GM10248 (cell line): ENCODE data around the gene CALD1.

Experiments
- CTCF ChIA-PET: fragments of 300-600 bp; sonication (Branson Sonifier 250); formaldehyde crosslinking; extraction: SDS; loops from one replicate; lab custom pipeline; 2021; ENCODE audit warnings: antibody characterized with exemption; lab: Yijun Ruan, JAX
- POLR2A ChIA-PET: fragments of 350-650 bp; sonication (Branson Sonifier 250); formaldehyde crosslinking; extraction: SDS; loops from one replicate; lab custom pipeline; 2020; ENCODE audit warnings: antibody characterized with exemption; lab: Yijun Ruan, JAX
- DNase-seq: peaks from one replicate; pipeline ENCODE4 v3.0.0; 2012; ENCODE audit errors: extremely low spot score
- CTCF ChIP-seq: IDR thresholded peaks from 2 replicates; pipeline ENCODE4 v1.5.1; 2012; ENCODE audit warnings: mild to moderate bottlenecking, low read depth; ENCODE audit errors: extremely low read depth, missing control alignments, control extremely low read depth

CALD1 gene

DNA sequence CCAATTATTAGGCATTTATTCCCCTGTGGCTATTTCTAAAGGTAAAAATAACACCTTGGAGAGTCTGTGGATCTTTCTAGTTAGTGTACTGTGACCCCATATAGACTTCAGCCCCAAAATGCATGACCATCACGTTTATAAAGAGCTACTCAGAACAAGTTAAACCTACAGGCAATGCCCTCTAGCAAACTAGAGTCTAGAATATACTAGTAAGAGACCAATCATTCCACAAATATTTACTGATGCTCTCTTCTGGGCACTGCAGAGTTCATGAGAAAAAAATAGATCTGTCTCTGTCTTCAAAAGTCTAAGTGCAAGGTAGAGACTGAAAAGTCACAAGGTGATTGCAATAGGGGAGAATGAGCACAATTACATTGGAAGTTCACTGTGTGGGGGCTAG, 20.5 kb upstream of the CALD1 start:
- POLR2A ChIA-PET = no interaction called here
- CTCF ChIA-PET = interaction anchor here (1.0 to 2.4 kb wide), 4 partner anchors 9 to 33 kb away, joined by 3 to 12 read pairs (median 8); no protein-coding TSS in a partner anchor
- no peak for TF ChIP-seq CTCF
- no peak for DNase-seq

DNA sequence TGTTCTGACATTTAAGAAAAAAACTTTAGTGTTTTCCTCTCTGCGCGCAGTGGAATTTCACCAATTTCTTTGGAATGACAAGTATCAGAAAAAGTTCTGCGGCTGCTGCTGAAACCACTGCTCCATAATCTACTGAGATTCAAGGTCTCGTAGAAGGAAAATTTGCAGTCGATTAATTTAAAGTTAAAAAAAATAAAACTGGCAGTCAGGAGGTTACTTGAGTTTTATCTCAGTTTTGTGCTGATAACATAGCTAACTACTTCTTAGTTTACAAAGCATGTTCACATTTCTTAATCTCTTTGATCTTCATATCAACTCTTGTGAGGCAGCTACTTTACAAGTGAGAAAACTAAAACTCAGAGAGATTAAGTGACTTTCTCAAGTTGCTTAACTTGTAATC, 18.2 kb upstream of the CALD1 start:
- TF ChIP-seq CTCF = no peak
- CTCF ChIA-PET = no interaction called here
- no peak for DNase-seq
- POLR2A ChIA-PET = no interaction called here

GRCh38 chr7:134763960-134764359, 15.5 kb upstream of the CALD1 start:
- no peak for TF ChIP-seq CTCF
- no peak for DNase-seq
- ChIA-PET CTCF (interaction anchor here (1.2 kb wide), 2 partner anchors 27 to 157 kb away, joined by 3 read pairs; no protein-coding TSS in a partner anchor), POLR2A (no interaction called here)

GRCh38 chr7:134764365-134764764, 15.1 kb upstream of the CALD1 start:
- ChIA-PET CTCF (interaction anchor here (1.2 kb wide), 2 partner anchors 26 to 157 kb away, joined by 3 read pairs; no protein-coding TSS in a partner anchor), POLR2A (no interaction called here)
- DNase-seq = no peak
- no peak for TF ChIP-seq CTCF

GRCh38 chr7:134766779-134767519, 12.5 kb upstream of the CALD1 start:
- peak; percentile 51 for DNase-seq
- POLR2A ChIA-PET = no interaction called here
- no peak for TF ChIP-seq CTCF
- CTCF ChIA-PET = interaction anchor here (1.1 to 3.6 kb wide), 7 partner anchors 8 to 141 kb away, joined by 3 to 30 read pairs (median 11); no protein-coding TSS in a partner anchor

DNA sequence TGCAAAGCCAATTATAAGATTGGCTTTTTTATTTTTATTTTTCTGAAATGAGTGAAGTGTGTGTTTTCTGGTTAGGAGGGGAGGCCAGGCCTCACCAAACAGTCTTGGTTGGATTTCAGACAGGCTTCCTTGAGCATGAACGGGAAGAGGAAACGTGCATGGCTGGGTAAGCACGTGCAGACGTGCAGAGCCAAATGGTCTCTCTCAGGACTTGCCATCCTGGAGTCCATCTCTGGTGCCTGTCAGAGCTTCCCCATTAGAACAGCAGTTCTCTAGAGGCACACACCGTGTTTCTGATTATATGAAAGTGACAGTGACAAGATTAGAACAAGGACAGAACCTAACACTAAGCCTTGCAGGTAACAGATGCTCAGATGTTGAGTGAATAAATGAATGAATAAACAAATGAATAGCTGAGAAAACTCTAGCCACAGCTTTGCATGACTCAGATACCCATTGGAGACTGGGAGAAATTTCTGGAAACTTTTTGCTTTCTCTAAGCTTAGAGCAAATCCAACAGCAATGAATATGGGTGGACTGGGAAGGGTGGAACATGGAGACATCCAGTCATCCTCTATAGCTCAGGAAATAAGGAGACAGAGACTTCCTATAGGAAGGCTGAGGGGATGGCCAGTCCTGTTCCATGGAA, 11.8 kb upstream of the CALD1 start:
- DNase-seq = no peak
- no peak for TF ChIP-seq CTCF
- POLR2A ChIA-PET = no interaction called here
- CTCF ChIA-PET = interaction anchor here (0.7 to 3.6 kb wide), 10 partner anchors 9 to 335 kb away, joined by 3 to 30 read pairs (median 4); no protein-coding TSS in a partner anchor
